ENCODE results near the gene ZNF532.

DNA sequence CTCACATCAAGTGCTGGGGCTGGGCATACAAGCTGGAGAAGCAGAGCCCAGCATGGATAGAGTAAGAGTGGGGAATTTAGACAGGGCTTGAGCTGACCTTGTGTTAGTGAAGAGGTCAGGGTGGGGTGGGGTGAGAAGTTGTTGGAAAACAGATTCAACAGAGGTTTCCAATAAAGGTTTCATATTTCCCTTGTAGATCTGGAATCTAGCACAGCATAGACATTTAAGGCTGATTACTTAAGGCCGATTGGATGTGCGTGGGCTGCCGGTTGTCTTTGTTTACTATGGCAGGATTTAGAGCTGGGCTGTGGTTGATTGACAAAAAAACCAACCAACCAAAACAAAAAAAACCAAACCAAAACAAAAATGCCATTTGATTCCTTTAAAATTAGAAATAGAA, 160.2 kb downstream of the ZNF532 start:
- TF ChIP-seq TAF1 (CRISPR knock-in tag; IDR thresholded peaks at IDR 0.05) = no peak
- TF ChIP-seq, protein P1, sequence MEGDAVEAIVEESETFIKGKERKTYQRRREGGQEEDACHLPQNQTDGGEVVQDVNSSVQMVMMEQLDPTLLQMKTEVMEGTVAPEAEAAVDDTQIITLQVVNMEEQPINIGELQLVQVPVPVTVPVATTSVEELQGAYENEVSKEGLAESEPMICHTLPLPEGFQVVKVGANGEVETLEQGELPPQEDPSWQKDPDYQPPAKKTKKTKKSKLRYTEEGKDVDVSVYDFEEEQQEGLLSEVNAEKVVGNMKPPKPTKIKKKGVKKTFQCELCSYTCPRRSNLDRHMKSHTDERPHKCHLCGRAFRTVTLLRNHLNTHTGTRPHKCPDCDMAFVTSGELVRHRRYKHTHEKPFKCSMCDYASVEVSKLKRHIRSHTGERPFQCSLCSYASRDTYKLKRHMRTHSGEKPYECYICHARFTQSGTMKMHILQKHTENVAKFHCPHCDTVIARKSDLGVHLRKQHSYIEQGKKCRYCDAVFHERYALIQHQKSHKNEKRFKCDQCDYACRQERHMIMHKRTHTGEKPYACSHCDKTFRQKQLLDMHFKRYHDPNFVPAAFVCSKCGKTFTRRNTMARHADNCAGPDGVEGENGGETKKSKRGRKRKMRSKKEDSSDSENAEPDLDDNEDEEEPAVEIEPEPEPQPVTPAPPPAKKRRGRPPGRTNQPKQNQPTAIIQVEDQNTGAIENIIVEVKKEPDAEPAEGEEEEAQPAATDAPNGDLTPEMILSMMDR (CRISPR knock-in tag; IDR thresholded peaks at IDR 0.05) = no peak
- no peak for TF ChIP-seq POLR2A (IDR thresholded peaks at IDR 0.05; ENCODE audit: insufficient read depth in 1 of 2, low read depth in 2 of 2, low read length in 2 of 2)
- TF ChIP-seq FOXM1 (CRISPR knock-in tag; IDR thresholded peaks at IDR 0.05) = no peak
- TF ChIP-seq NPAS2 (CRISPR knock-in tag; IDR thresholded peaks at IDR 0.05; ENCODE audit: borderline replicate concordance) = no peak
